HepG2 (cell line): ENCODE measurements around the gene IQCE. TPM values are rescaled to one million over a fixed set of nuclear protein-coding genes. Genes with fewer than 3 reads are reported as not detected.
A peak's percentile ranks its signal among the peaks of the same experiment; 100 is the strongest.

Experiments
- AGO2 ChIP-seq: fragments of 200-400 bp; formaldehyde crosslinking; optimal IDR thresholded peaks from 2 replicates; pipeline ENCODE3; 2017; ENCODE audit warnings: mild to moderate bottlenecking, low read depth, low read length, moderate library complexity
- DZIP1 ChIP-seq: sonication (generic); formaldehyde crosslinking; IDR thresholded peaks from 2 replicates; pipeline ENCODE4 v1.5.0; 2020; ENCODE audit warnings: mild to moderate bottlenecking, missing genetic modification reagents
- FOSL2 ChIP-seq: sonication (generic); formaldehyde crosslinking; IDR thresholded peaks from 2 replicates; pipeline ENCODE4 v1.4.0; 2020; ENCODE audit warnings: missing genetic modification reagents
- HNRNPH1 ChIP-seq: fragments of 200-400 bp; formaldehyde crosslinking; optimal IDR thresholded peaks from 2 replicates; pipeline ENCODE3; 2017; ENCODE audit warnings: mild to moderate bottlenecking, low read depth, low read length
- MIXL1 ChIP-seq: IDR thresholded peaks from 2 replicates; pipeline ENCODE4 v1.6.1; 2016
- MTERF4 ChIP-seq: sonication (generic); formaldehyde crosslinking; IDR thresholded peaks from 2 replicates; pipeline ENCODE4 v1.8.0; 2023; ENCODE audit warnings: mild to moderate bottlenecking, missing genetic modification reagents
- MTF1 ChIP-seq: sonication (generic); formaldehyde crosslinking; IDR thresholded peaks from 2 replicates; pipeline ENCODE4 v1.5.0; 2020; ENCODE audit warnings: missing genetic modification reagents
- NFIB ChIP-seq: sonication (generic); formaldehyde crosslinking; IDR thresholded peaks from 2 replicates; pipeline ENCODE4 v1.9.0; 2021; ENCODE audit warnings: missing genetic modification reagents, mild to moderate bottlenecking, borderline replicate concordance
- PCBP1 ChIP-seq: fragments of 200-400 bp; formaldehyde crosslinking; IDR thresholded peaks from 2 replicates; pipeline ENCODE4 v1.6.1; 2017; ENCODE audit warnings: mild to moderate bottlenecking, low read depth, low read length, borderline replicate concordance
- RBAK ChIP-seq: sonication (generic); formaldehyde crosslinking; IDR thresholded peaks from 2 replicates; pipeline ENCODE4 v1.5.1; 2020; ENCODE audit warnings: mild to moderate bottlenecking, missing genetic modification reagents
- ZNF567 ChIP-seq: sonication (generic); formaldehyde crosslinking; IDR thresholded peaks from 2 replicates; pipeline ENCODE4 v1.8.1; 2023; ENCODE audit warnings: mild to moderate bottlenecking, missing genetic modification reagents, borderline replicate concordance
- ZNF572 ChIP-seq: sonication (generic); formaldehyde crosslinking; IDR thresholded peaks from 2 replicates; pipeline ENCODE4 v1.5.1; 2020; ENCODE audit warnings: mild to moderate bottlenecking, missing genetic modification reagents
- polyA plus RNA-seq, 8 experiments: library from polyadenylated mRNA; depleted of rRNA in 3 of 8; stranded (reverse) in 7 of 8; unstranded in 1 of 8; fragments of >200 nt; fragmentation: Illumina TruSeq in 4 of 8; extraction: Trizol in 4 of 8; gene quantifications; 2 replicates each; pipeline versions ENCODE4 v1.2.1 to v1.2.3, GENCODE V29; 2011 to 2016; ENCODE audit warnings: low read depth in 4 of 8, missing spikeins in 1 of 8, mixed read lengths in 1 of 8; ENCODE audit not compliant: insufficient read depth in 1 of 8
- total RNA-seq, 5 experiments: library from RNA; depleted of rRNA; stranded (reverse); fragments of >200 nt; fragmentation: Illumina TruSeq; extraction: Trizol; gene quantifications; 2 replicates each; pipeline ENCODE4 v1.2.3, GENCODE V29; 2016; ENCODE audit warnings: low read depth in 1 of 5

Gene IQCE
- total and polyA plus RNA-seq, 2 of the 13 experiments (the other 11 are each of a cell fraction or from before 2014, with no cell fraction given), result 1.5 to 2.5 TPM

GRCh38 chr7:2662273-2663120 is 103.7 kb downstream of the IQCE start (continued):
- 0 out of 2 replicates have a peak, but pooled peaks have one; percentile 0 for TF ChIP-seq ZNF567
- 0 out of 2 replicates have a peak, but pooled peaks have one; percentile 18 for TF ChIP-seq PCBP1
- peak; percentile 56 for TF ChIP-seq AGO2
- peak; percentile 90; the same call in 1 of the 2 replicates for TF ChIP-seq MTERF4 (CRISPR knock-in tag)
- TF ChIP-seq HNRNPH1, result no peak
- no peak for TF ChIP-seq MIXL1 (CRISPR knock-in tag)
- TF ChIP-seq DZIP1 (CRISPR knock-in tag), result peak; percentile 41; the same call in 1 of the 2 replicates
- TF ChIP-seq FOSL2, result no peak
- TF ChIP-seq ZNF572 (CRISPR knock-in tag), result 0 out of 2 replicates have a peak, but pooled peaks have one; percentile 39
- TF ChIP-seq MTF1 (CRISPR knock-in tag), result no peak
- TF ChIP-seq NFIB (CRISPR knock-in tag), result no peak
- no peak for TF ChIP-seq RBAK (CRISPR knock-in tag)
